ENCODE data around the gene MAP4K3.
"Not testable (repeated sequence)": the region's sequence is repeated elsewhere in the genome, so short reads cannot be mapped to it uniquely, and the experiment has no call there.

Gene MAP4K3

GRCh38 chr2:39370101-39370500 lies 67.0 kb downstream of the MAP4K3 start:
- H3K4me3 ChIP-seq (ENCODE audit: low read depth, low read length), result no peak overlapping the region
- TF ChIP-seq CTCF (IDR thresholded peaks at IDR 0.05; ENCODE audit: low read depth, low read length), result no peak

- no peak overlapping the region for H3K4me3 ChIP-seq (ENCODE audit: low read depth, low read length)
- no peak for TF ChIP-seq CTCF (IDR thresholded peaks at IDR 0.05; ENCODE audit: low read depth, low read length)
Observed at GRCh38 chr2:39368846-39369245, 68.2 kb downstream of the MAP4K3 start.

GRCh38 chr2:39368376-39368775 lies 68.7 kb downstream of the MAP4K3 start:
- no peak overlapping the region for H3K4me3 ChIP-seq (ENCODE audit: low read depth, low read length)
- no peak for TF ChIP-seq CTCF (IDR thresholded peaks at IDR 0.05; ENCODE audit: low read depth, low read length)

- no peak overlapping the region for H3K4me3 ChIP-seq (ENCODE audit: low read depth, low read length)
- no peak for TF ChIP-seq CTCF (IDR thresholded peaks at IDR 0.05; ENCODE audit: low read depth, low read length)
Observed at GRCh38 chr2:39362595-39362994, 74.5 kb downstream of the MAP4K3 start.

- no peak for TF ChIP-seq CTCF (IDR thresholded peaks at IDR 0.05; ENCODE audit: low read depth, low read length)
- no peak overlapping the region for H3K4me3 ChIP-seq (ENCODE audit: low read depth, low read length)
Observed at GRCh38 chr2:39361511-39361910, 75.6 kb downstream of the MAP4K3 start.

GRCh38 chr2:39360342-39360741 lies 76.7 kb downstream of the MAP4K3 start:
- H3K4me3 ChIP-seq (ENCODE audit: low read depth, low read length), result not testable (repeated sequence)

- no peak overlapping the region for H3K4me3 ChIP-seq (ENCODE audit: low read depth, low read length)
- no peak for TF ChIP-seq CTCF (IDR thresholded peaks at IDR 0.05; ENCODE audit: low read depth, low read length)
Observed at GRCh38 chr2:39359453-39360038, 77.5 kb downstream of the MAP4K3 start.
